NOMO-1 treated with dmso at 0.1 percent for 144 hours (cell line): Measurements from ENCODE around the gene EPB41L4B.
"Not testable (repeated sequence)": the region's sequence is repeated elsewhere in the genome, so short reads cannot be mapped to it uniquely, and the experiment has no call there.

Experiments
- DNase-seq: peaks from one replicate; lab custom pipeline; 2025; ENCODE audit not compliant: unreplicated experiment; lab: John Stamatoyannopoulos, UW

Gene EPB41L4B

DNA sequence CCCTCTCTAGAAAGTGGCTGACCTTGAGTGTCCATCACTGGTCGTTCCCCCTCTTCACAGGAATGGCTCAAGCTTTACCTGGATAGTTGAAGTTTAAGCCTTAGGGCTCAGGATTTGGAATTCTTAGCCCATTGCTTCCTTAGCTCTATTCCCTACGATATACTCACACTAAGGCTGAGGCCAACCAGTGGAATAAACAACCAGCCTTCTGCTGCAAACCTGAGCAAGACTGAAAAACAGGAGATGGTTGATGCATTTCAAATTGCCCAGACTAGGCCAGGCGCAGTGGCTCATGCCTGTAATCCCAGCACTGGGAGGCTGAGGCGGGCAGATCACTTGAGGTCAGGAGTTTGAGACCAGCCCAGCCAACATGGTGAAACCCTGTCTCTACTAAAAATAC, 194.2 kb downstream of the EPB41L4B start:
- not testable (repeated sequence) for DNase-seq

DNA sequence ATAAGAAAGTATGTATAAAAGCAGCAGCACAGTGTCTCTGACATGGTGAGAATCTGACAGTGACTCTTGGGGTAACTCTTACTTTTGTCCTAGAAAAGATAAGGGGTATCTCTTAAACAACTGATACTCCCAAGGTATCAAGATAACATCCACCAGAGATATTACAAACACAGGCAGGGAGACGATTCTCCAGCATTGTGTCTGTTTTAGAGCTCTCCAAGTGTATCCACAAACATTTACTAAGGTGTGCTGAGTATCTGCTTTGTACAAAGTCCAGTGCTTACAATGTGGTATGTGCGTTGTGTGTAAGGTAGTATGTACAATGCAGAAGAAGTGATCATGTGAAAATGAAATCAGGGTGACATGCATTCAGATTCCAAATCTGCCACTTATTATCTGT, 196.7 kb downstream of the EPB41L4B start:
- DNase-seq: no peak

DNA sequence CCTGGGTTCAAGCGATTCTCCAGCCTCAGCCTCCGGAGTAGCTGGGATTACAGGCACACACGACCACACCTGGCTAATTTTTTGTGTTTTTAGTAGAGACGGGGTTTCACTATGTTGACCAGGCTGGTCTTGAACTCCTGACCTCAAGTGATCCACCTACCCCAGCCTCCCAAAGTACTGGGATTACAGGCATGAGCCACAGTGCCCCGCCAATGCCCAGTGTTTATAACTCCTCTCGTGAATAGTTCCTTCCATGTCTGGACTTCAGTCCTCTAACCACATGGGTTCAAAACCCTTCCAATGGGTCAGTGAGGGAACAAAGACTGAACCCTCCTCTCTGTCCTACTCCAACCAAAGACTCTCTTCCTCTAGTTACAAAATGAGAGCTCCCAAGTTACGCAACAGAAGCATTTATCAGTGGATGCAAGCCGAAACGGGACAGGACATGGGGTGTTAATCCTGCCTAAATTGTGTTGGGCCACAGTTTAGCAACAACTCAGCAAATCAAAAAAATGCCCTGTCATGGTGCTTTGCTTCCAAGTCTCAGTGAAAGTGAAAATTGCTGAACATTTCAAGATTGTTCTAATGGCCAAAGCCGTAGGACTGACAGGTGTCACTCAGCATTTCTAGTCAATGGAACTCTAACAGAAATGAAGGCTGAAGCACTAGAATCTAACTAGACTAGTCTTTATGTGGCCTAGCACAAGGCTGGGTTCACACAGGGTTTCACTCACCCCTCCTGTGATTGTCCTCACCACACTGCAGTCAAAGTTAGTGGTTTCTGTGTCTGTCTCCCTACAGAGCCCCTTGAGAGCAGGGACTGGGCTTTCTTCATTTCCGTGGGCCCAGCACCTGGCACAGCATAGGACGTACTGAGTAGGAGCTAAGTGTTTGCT, 197.9 kb downstream of the EPB41L4B start:
- DNase-seq: peak; percentile 66
